AG04450 (cell line): ENCODE results near the gene GTPBP4. TPM values are rescaled to one million over a fixed set of nuclear protein-coding genes. Genes with fewer than 3 reads are reported as not detected.
"Not testable (repeated sequence)": the region's sequence is repeated elsewhere in the genome, so short reads cannot be mapped to it uniquely, and the experiment has no call there.

Experiments used
- CTCF ChIA-PET: fragments of 300-600, 350-600 bp; formaldehyde crosslinking; extraction: SDS; loops from one replicate; lab custom pipeline; 2022; ENCODE audit warnings: antibody characterized with exemption, inconsistent platforms; lab: Charles Lee
- POLR2A ChIA-PET: fragments of 350-600 bp; formaldehyde crosslinking; extraction: SDS; loops from one replicate; lab custom pipeline; 2021; ENCODE audit warnings: antibody characterized with exemption, inconsistent platforms; lab: Yijun Ruan, JAX
- DNase-seq: peaks from one replicate; pipeline ENCODE4 v3.0.0-alpha.2; 2011; ENCODE audit warnings: low read depth, low spot score
- H3K27ac ChIP-seq: one replicate; pipeline ENCODE4 v1.5.1; 2012; ENCODE audit warnings: low read depth, low read length, control low read depth
- H3K27me3 ChIP-seq: one replicate; pipeline ENCODE4 v1.6.0; 2012; ENCODE audit warnings: low read length; ENCODE audit not compliant: control insufficient read depth, insufficient read depth
- H3K4me3 ChIP-seq: 2 replicates; pipeline ENCODE4 v1.5.1; 2011; ENCODE audit warnings: mild to moderate bottlenecking, low read depth, low read length, control low read depth
- H3K9me3 ChIP-seq: 2 replicates; pipeline ENCODE4 v1.5.1; 2012; ENCODE audit warnings: low read length; ENCODE audit not compliant: control insufficient read depth, insufficient read depth
- polyA plus RNA-seq: library from polyadenylated mRNA; depleted of rRNA; stranded (reverse); fragments of >200 nt; gene quantifications from 2 replicates; pipeline ENCODE4 v1.2.3, GENCODE V29; 2011
- TF ChIP-seq, protein P1 (sequence below): IDR thresholded peaks from 2 replicates; pipeline ENCODE4 v1.5.1; 2011; ENCODE audit warnings: low read depth, low read length, control low read depth, inconsistent platforms

The GTPBP4 gene
- polyA plus RNA-seq, 1 experiment: 34.9 TPM

DNA sequence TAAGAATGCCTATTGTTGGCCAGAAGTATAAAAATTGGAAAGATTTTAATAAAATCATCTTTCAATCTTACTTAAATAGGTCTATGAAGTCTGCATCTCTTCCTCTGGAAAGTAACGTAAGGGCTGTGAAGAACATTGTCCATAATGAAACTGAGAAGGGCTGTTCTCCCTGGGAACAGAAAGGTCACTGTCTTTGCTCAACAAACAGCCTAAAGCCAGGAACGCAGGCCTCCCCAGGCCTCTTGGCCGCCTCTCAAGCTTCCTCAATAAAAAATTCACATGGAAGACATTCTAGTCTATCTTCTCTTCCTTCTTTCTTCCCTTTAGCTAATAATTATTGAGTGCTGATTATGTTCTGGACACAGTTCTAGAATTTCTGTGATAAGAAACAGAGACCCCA lies 46.5 kb downstream of the GTPBP4 start:
- H3K9me3 ChIP-seq: no peaks in the 10 kb centered on the region
- DNase-seq: no peak
- no peak overlapping the region for H3K4me3 ChIP-seq
- H3K27ac ChIP-seq: no peak overlapping the region
- POLR2A ChIA-PET: interaction anchor here (2.8 kb wide), 1 partner anchor 14 kb away, joined by 10 read pairs; the partner anchor contains the start of gene IDI1
- no peaks in the 10 kb centered on the region for H3K27me3 ChIP-seq
- CTCF ChIA-PET: no interaction called here
- TF ChIP-seq, protein P1, sequence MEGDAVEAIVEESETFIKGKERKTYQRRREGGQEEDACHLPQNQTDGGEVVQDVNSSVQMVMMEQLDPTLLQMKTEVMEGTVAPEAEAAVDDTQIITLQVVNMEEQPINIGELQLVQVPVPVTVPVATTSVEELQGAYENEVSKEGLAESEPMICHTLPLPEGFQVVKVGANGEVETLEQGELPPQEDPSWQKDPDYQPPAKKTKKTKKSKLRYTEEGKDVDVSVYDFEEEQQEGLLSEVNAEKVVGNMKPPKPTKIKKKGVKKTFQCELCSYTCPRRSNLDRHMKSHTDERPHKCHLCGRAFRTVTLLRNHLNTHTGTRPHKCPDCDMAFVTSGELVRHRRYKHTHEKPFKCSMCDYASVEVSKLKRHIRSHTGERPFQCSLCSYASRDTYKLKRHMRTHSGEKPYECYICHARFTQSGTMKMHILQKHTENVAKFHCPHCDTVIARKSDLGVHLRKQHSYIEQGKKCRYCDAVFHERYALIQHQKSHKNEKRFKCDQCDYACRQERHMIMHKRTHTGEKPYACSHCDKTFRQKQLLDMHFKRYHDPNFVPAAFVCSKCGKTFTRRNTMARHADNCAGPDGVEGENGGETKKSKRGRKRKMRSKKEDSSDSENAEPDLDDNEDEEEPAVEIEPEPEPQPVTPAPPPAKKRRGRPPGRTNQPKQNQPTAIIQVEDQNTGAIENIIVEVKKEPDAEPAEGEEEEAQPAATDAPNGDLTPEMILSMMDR: no peak

DNA sequence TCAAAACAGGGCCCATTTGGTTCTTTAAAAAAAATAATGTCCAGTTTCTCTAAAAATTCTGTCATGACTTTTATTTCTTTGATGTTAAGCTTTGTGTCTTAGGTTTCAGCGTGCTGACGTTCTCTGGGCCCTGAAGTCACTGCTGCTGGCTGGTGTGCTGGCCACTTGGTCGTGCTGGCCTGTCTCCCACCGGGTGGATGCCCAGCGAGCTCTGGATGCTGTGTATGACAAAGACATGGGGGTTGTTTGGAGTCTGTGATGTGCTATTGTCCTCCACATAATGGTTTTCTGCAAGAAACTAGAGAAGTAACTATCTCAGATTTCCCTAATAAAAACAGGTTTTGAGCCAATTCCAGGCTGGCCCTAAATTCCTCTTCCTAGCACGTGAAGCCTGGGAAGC lies 47.0 kb downstream of the GTPBP4 start:
- H3K27me3 ChIP-seq: no peaks in the 10 kb centered on the region
- H3K9me3 ChIP-seq: no peaks in the 10 kb centered on the region
- no peak for DNase-seq
- H3K4me3 ChIP-seq: no peak overlapping the region
- H3K27ac ChIP-seq: no peak overlapping the region
- CTCF ChIA-PET: no interaction called here
- POLR2A ChIA-PET: interaction anchor here (2.8 kb wide), 1 partner anchor 14 kb away, joined by 10 read pairs; the partner anchor contains the start of gene IDI1
- TF ChIP-seq, protein P1: no peak

DNA sequence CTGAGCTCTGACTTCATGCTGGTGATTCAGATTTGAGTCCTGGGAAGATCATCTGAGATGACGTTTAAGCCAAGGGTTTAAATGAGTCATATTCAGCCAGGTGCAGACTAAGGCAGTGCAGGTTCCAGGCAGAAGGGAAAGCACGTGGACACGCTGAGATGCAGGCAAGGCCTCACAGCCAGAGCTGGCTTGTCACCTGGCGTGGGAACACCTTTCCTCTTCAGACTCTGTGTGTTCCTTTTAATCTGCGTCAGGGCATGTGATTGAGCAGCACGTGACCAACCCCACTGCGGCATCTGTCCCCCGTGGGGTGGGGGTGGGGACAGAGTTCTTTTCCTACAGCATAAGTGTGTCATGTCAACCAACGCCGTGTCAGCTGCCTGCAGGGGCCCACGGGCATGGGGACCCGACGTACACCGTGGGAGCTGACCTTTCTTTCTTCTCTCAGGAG lies 48.1 kb downstream of the GTPBP4 start:
- peak; percentile 51 for DNase-seq
- Histone ChIP-seq H3K27ac (peak overlapping the region; percentile 31), H3K9me3 (no peaks in the 10 kb centered on the region), H3K4me3 (no peak overlapping the region), H3K27me3 (no peaks in the 10 kb centered on the region)
- ChIA-PET CTCF (no interaction called here), POLR2A (interaction anchor here (0.7 to 2.8 kb wide), 2 partner anchors 13 to 421 kb away, joined by 5 to 10 read pairs; partner anchors contain the start of gene IDI1)
- TF ChIP-seq, protein P1: no peak

DNA sequence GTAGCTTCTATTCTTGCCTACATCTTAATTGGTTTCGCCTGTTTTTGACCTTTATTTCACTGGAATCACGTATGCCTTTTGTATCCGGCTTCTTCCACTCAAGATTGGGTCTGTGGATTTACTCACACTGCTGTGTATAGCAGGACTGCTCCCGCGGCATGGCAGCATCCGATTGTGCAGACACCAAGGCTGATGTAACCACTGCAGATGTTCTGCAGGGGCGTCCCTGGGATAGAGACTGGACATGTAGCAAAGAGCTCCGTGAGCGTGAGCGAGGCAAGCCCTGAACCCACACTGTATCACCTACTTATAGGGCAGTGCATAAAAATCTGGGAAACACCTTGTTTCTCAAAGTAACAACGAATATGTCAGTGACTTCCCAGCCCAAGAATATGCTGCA lies 48.9 kb downstream of the GTPBP4 start:
- H3K27me3 ChIP-seq: no peaks in the 10 kb centered on the region
- no peaks in the 10 kb centered on the region for H3K9me3 ChIP-seq
- H3K27ac ChIP-seq: no peak overlapping the region
- ChIA-PET POLR2A (interaction anchor here (2.8 kb wide), 1 partner anchor 12 kb away, joined by 10 read pairs; the partner anchor contains the start of gene IDI1), CTCF (interaction anchor here (0.5 kb wide), 1 partner anchor 29 kb away, joined by 4 read pairs; no protein-coding TSS in a partner anchor)
- no peak for DNase-seq
- TF ChIP-seq, protein P1: no peak
- no peak overlapping the region for H3K4me3 ChIP-seq

DNA sequence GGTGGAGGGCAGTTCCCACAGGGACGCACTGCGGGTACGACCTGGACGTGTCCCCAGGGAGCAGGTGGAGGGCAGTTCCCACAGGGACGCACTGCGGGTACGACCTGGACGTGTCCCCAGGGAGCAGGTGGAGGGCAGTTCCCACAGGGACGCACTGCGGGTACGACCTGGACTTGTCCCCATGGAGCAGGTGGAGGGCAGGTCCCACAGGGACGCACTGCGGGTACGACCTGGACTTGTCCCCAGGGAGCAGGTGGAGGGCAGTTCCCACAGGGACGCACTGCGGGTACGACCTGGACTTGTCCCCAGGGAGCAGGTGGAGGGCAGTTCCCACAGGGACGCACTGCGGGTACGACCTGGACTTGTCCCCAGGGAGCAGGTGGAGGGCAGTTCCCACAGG lies 50.5 kb downstream of the GTPBP4 start:
- CTCF ChIA-PET, DNase-seq, H3K4me3 ChIP-seq, H3K27ac ChIP-seq, H3K9me3 ChIP-seq, H3K27me3 ChIP-seq, POLR2A ChIA-PET: not testable (repeated sequence)
